Heart right ventricle (tissue), 16 donors: ENCODE measurements around the gene ME3. TPM values are rescaled to one million over a fixed set of nuclear protein-coding genes. Genes with fewer than 3 reads are reported as not detected.
"Not testable (repeated sequence)": the region's sequence is repeated elsewhere in the genome, so short reads cannot be mapped to it uniquely, and the experiment has no call there.

Source experiments
- ATAC-seq, 8 donors: fragments of 200-7000 bp; cut with Tn5 transposase; one replicate each; pipeline ENCODE4 v1.9.1; 2020; ENCODE audit warnings: mild to moderate bottlenecking in 8 of 8, moderate library complexity in 8 of 8, moderate number of reproducible peaks in 1 of 8
- DNase-seq, 2 donors: peaks; one replicate each; pipeline ENCODE4 v3.0.0-alpha.2; 2020
- H3K27ac ChIP-seq, 10 donors: fragments of 200-600 bp; sonication (generic) in 2 of 10; one replicate each; pipeline versions ENCODE4 v1.5.0 to v1.8.0; 2020 to 2022; ENCODE audit warnings: mild to moderate bottlenecking in 3 of 10
- H3K27me3 ChIP-seq, 7 donors: fragments of 200-600 bp; one replicate each; pipeline ENCODE4 v1.8.0; 2021 to 2022; ENCODE audit warnings: mild to moderate bottlenecking in 2 of 7
- H3K36me3 ChIP-seq, 9 donors: fragments of 200-600 bp; sonication (generic) in 1 of 9; one replicate each; pipeline versions ENCODE4 v1.5.0 to v1.8.0; 2020 to 2022; ENCODE audit warnings: mild to moderate bottlenecking in 2 of 9
- H3K4me1 ChIP-seq, 9 donors: fragments of 200-600 bp; sonication (generic) in 1 of 9; one replicate each; pipeline versions ENCODE4 v1.5.0 to v1.8.0; 2020 to 2022; ENCODE audit warnings: mild to moderate bottlenecking in 4 of 9
- H3K4me3 ChIP-seq, 10 donors: fragments of 200-600 bp; sonication (generic) in 2 of 10; one replicate each; pipeline versions ENCODE4 v1.5.0 to v1.8.0; 2020 to 2022; ENCODE audit warnings: mild to moderate bottlenecking in 7 of 10, moderate library complexity in 2 of 10
- H3K9me3 ChIP-seq, 11 donors: fragments of 200-600 bp in 10 of 11; sonication (generic) in 2 of 11; one replicate each; pipeline versions ENCODE4 v1.5.0 to v1.8.0; 2013 to 2022; ENCODE audit warnings: mild to moderate bottlenecking in 2 of 11, control low read depth in 1 of 11, moderate library complexity in 1 of 11
- WGBS, 2 donors: extraction: QIAGEN DNeasy Blood & Tissue Kit; methylation state at CpG; one replicate each; pipeline ENCODE4 v1.1.7; 2013; ENCODE audit warnings: inconsistent platforms in 1 of 2; 5-methylcytosine and 5-hydroxymethylcytosine counted together
- intact Hi-C, 10 donors: fragments of 100-400 bp; cut with DNase I; formaldehyde crosslinking; loops; one replicate each; pipeline versions ENCODE4 v1.11.1 to v1.14.2; 2022
- polyA plus RNA-seq, 2 donors: library from polyadenylated mRNA; stranded (reverse); fragments of 200-250 nt; gene quantifications; one replicate each; pipeline ENCODE4 v1.2.3, GENCODE V29; 2013
- total RNA-seq, 10 donors: library from RNA; stranded (reverse); fragmentation: NEBNext Ultra II Directional in 3 of 10; extraction: Animal tissue kit (Norgen Biotek cat#: 25700) in 3 of 10; gene quantifications; one replicate each; pipeline versions ENCODE4 v1.2.1 to v1.2.4, GENCODE V29; 2021 to 2023
- TF ChIP-seq, protein P1 (sequence below), 9 donors: fragments of 200-600 bp; sonication (generic) in 2 of 9; IDR thresholded peaks; one replicate each; pipeline versions ENCODE4 v1.5.0 to v1.8.0; 2021 to 2022; ENCODE audit warnings: antibody characterized with exemption in 9 of 9, mild to moderate bottlenecking in 5 of 9, moderate library complexity in 1 of 9
- donor health status: Arrhythmogenic right ventricular cardiomyopathy.
- donor health status: ischemic (EF 13 %, LVEDD 7.1; RV severe dilation, severe dysfunction).
- donor health status: healthy with polysubstance abuse.
- donor health status: DM: no; HTN: yes; CAD: no.
- donor health status: DM: no; HTN: no; CAD: no.
- donor health status: ischemic (EF 25% LVEDD 6.9; RV normal size, moderate dysfunction).
- donor health status: ischemic (EF 25% LVEDD 5.7; RV mildly dilated, moderate dysfunction).
- donor health status: healthy.
- donor health status: DM: yes; HTN: yes; CAD: no.
- donor health status: Ischemic cardiomyopathy.
- donor health status: ischemic (EF 35%, LVEDD 5.7; RV mildly dilated, moderate dysfunction).
- donor health status: nonischemic (EF 11% LVEDD 7.7; RV severe dilation, severe dysfunction).
- donor health status: DM: yes; HTN: yes; CAD: no.
- donor health status: PGD.
- donor health status: ischemic (EF 29% LVEDD 5.4; RV normal size, mild dysfunction).
- donor health status: nonischemic (EF 23%, LVEDD 6.1; RV moderate dilation, normal function).

Gene ME3
- total and polyA plus RNA-seq, 12 donors, result 17.2 to 46.8 (median 33.7) TPM

DNA sequence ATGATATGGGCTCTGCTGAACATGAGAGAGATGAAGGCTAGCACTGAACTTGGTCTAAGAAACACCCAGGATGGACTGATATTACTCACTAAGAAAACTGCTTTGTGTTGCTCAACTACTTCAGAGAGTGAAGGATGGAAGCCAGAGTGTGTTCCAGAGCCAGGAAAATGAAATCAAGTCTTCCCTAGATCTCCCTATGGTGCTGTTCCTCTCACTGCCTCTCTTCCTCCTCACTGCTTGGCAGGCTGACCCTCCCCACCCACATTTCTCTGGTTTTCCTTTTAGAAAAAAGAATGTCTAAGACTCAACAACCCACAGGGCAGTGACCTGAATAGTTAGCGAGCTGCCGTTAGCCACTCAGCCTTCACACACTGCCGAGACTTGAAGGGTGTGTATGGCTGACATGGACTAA, 232.1 kb downstream of the ME3 start:
- Histone ChIP-seq H3K4me3 (no peak overlapping the region), H3K9me3 (no peaks in the 10 kb centered on the region), H3K4me1 (peaks cover 0 to 15% (median 0%) of the 10 kb centered on the region in 9 donors), H3K27me3 (no peaks in the 10 kb centered on the region), H3K36me3 (peaks cover 0 to 44% (median 0%) of the 10 kb centered on the region in 9 donors), H3K27ac (peak overlapping the region in 7 of 10 donors; percentile 21 to 75 (median 66))
- WGBS, 2 donors, result 66 to 72% methylated on average over 3 of the region's 3 CpGs
- TF ChIP-seq, protein P1, sequence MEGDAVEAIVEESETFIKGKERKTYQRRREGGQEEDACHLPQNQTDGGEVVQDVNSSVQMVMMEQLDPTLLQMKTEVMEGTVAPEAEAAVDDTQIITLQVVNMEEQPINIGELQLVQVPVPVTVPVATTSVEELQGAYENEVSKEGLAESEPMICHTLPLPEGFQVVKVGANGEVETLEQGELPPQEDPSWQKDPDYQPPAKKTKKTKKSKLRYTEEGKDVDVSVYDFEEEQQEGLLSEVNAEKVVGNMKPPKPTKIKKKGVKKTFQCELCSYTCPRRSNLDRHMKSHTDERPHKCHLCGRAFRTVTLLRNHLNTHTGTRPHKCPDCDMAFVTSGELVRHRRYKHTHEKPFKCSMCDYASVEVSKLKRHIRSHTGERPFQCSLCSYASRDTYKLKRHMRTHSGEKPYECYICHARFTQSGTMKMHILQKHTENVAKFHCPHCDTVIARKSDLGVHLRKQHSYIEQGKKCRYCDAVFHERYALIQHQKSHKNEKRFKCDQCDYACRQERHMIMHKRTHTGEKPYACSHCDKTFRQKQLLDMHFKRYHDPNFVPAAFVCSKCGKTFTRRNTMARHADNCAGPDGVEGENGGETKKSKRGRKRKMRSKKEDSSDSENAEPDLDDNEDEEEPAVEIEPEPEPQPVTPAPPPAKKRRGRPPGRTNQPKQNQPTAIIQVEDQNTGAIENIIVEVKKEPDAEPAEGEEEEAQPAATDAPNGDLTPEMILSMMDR (IDR thresholded peaks at IDR 0.05), result no peak
- peak; percentile 39 to 40 for DNase-seq
- ATAC-seq, result peak; percentile 77 to 89 (median 87)
- intact Hi-C loops, result loop anchor here in 1 of 10 donors (10.0 kb wide), 1 partner anchor 174 kb away; no protein-coding TSS in a partner anchor

DNA sequence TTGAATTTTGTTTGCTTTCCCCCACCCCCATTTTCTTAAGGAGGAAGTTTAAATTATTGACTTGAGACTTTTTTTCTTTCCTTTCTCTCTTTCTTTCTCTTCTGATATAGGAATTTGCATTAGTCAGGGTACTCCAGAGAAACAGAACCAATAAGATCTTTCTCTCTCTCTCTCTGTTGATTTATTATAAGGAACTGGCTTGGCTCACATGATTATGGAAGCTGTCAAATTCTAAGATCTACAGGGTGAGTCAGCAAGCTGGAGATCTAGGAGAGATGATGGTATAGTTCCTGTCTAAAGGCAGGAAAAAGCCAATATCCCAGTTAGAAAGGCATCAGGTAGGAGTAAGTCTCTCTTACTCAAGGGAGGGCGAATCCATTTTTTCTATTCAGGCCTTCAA, 233.7 kb downstream of the ME3 start:
- no peaks in the 10 kb centered on the region for H3K27me3 ChIP-seq
- intact Hi-C loops, result no loop called here
- no peaks in the 10 kb centered on the region for H3K9me3 ChIP-seq
- peak overlapping the region in 1 of 10 donors; percentile 23 for H3K27ac ChIP-seq
- TF ChIP-seq, protein P1 (IDR thresholded peaks at IDR 0.05), result no peak
- 97% methylated on average over 1 of the region's 1 CpG for WGBS, 2 donors
- no peak for DNase-seq
- peaks cover 0 to 34% (median 0%) of the 10 kb centered on the region in 9 donors for H3K36me3 ChIP-seq
- no peak for ATAC-seq
- peaks cover 0 to 15% (median 0%) of the 10 kb centered on the region in 9 donors for H3K4me1 ChIP-seq
- H3K4me3 ChIP-seq, result no peak overlapping the region

DNA sequence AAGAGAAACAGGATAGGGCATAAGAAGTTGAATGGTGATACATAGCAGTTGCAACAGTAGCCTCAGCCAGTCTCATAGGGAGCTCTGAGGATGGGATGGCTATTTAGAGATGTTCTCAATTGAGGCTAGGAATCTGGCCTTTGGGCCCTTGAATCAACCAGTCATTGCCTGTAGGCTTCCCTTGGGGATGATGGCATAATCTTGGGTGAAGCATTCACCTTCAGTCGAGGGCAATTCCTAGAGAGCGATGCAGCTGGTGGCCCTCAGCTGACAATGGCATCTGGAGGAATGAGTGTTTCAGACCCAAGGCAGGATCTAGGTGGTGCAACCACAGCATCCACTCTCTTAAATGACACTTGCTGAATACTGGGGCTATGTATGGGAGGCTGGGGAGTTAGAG, 236.7 kb downstream of the ME3 start:
- DNase-seq (no peak), ATAC-seq (no peak)
- Histone ChIP-seq H3K27me3 (no peaks in the 10 kb centered on the region), H3K4me3 (no peak overlapping the region), H3K36me3 (peaks cover 0 to 19% (median 0%) of the 10 kb centered on the region in 9 donors), H3K4me1 (peaks cover 0 to 7% (median 0%) of the 10 kb centered on the region in 9 donors), H3K9me3 (peaks cover 0 to 8% (median 0%) of the 10 kb centered on the region in 11 donors), H3K27ac (no peak overlapping the region)
- TF ChIP-seq, protein P1 (IDR thresholded peaks at IDR 0.05), result no peak
- 92 to 100% methylated on average over 2 of the region's 2 CpGs for WGBS, 2 donors
- intact Hi-C loops, result no loop called here

GRCh38 chr11:86433361-86434095, 238.9 kb downstream of the ME3 start:
- H3K27me3 ChIP-seq, intact Hi-C loops, ATAC-seq, H3K27ac ChIP-seq, H3K4me1 ChIP-seq, H3K4me3 ChIP-seq, DNase-seq: not testable (repeated sequence)
- H3K36me3 ChIP-seq, result peaks cover 0 to 16% (median 0%) of the 10 kb centered on the region in 9 donors
- WGBS, 2 donors, result 95 to 97% methylated on average over 33 to 38 of the region's 38 CpGs
- peaks cover 0 to 14% (median 0%) of the 10 kb centered on the region in 11 donors for H3K9me3 ChIP-seq

- Histone ChIP-seq H3K36me3 (peaks cover 0 to 16% (median 0%) of the 10 kb centered on the region in 9 donors), H3K9me3 (peaks cover 0 to 33% (median 7%) of the 10 kb centered on the region in 11 donors), H3K27ac (no peak overlapping the region), H3K4me3 (no peak overlapping the region), H3K27me3 (no peaks in the 10 kb centered on the region), H3K4me1 (no peaks in the 10 kb centered on the region)
- 81 to 86% methylated on average over 37 of the region's 37 CpGs for WGBS, 2 donors
- TF ChIP-seq, protein P1 (IDR thresholded peaks at IDR 0.05), result no peak
- DNase-seq (no peak), ATAC-seq (no peak)
- intact Hi-C loops, result loop anchor here in 1 of 10 donors (2.0 kb wide), 1 partner anchor 42 kb away; no protein-coding TSS in a partner anchor
Observed at GRCh38 chr11:86431258-86431657, 241.2 kb downstream of the ME3 start.
